Uterus (tissue), 4 donors: ENCODE measurements around the gene ARFGEF3. TPM values are rescaled to one million over a fixed set of nuclear protein-coding genes. Genes with fewer than 3 reads are reported as not detected.

Source experiments
- DNase-seq, 2 donors: peaks; one replicate each; pipeline ENCODE4 v3.0.0-alpha.2; 2019 to 2020
- H3K27ac ChIP-seq, 2 donors: fragments of 200-600 bp; sonication (generic); 1 replicate in 1 of 2; 2 replicates in 1 of 2; pipeline ENCODE4 v1.5.1; 2016 to 2018
- H3K27me3 ChIP-seq, 2 donors: fragments of 200-600 bp; sonication (generic); one replicate each; pipeline ENCODE4 v1.5.1; 2018 to 2019; ENCODE audit warnings: control low read depth in 1 of 2
- H3K36me3 ChIP-seq, 2 donors: fragments of 200-600 bp; sonication (generic); one replicate each; pipeline ENCODE4 v1.5.1; 2019; ENCODE audit warnings: control low read depth in 1 of 2
- H3K4me1 ChIP-seq, 2 donors: fragments of 200-600 bp; sonication (generic); one replicate each; pipeline ENCODE4 v1.5.1; 2018 to 2019; ENCODE audit warnings: control low read depth in 1 of 2
- H3K4me3 ChIP-seq, 2 donors: fragments of 200-600 bp; sonication (generic); 1 replicate in 1 of 2; 2 replicates in 1 of 2; pipeline ENCODE4 v1.5.1; 2018 to 2019; ENCODE audit warnings: mild to moderate bottlenecking in 1 of 2
- H3K9me3 ChIP-seq, 2 donors: fragments of 200-600 bp; sonication (generic); one replicate each; pipeline ENCODE4 v1.5.1; 2019; ENCODE audit warnings: control low read depth in 1 of 2
- CTCF ChIP-seq, 4 experiments: fragments of 200-600 bp in 2 of 4; fragments of 450-650 bp in 2 of 4; sonication (generic) in 2 of 4; IDR thresholded peaks; one replicate each; pipeline ENCODE4 v1.5.1; 2016 to 2019; ENCODE audit warnings: antibody characterized with exemption in 4 of 4, mild to moderate bottlenecking in 2 of 4, moderate library complexity in 1 of 4
- POLR2A ChIP-seq, 2 donors: fragments of 450-650 bp; IDR thresholded peaks; one replicate each; pipeline ENCODE4 v1.6.1; 2016; ENCODE audit warnings: antibody characterized with exemption in 2 of 2, mild to moderate bottlenecking in 1 of 2, moderate library complexity in 1 of 2
- intact Hi-C: fragments of 100-400 bp; cut with DNase I; formaldehyde crosslinking; loops from one replicate; pipeline ENCODE4 v1.15.1; 2023; ENCODE audit warnings: low total_unique reads
- total RNA-seq, 4 donors: library from RNA; depleted of rRNA in 3 of 4; stranded (reverse); fragments of >200 nt in 3 of 4; gene quantifications; one replicate each; pipeline versions ENCODE4 v1.1.0 to v1.2.4, GENCODE V29; 2014 to 2023
- donor health status: DM: yes; HTN: yes; CAD: no.

Gene ARFGEF3
- total RNA-seq, 4 donors from 2014 or later = 0.88 to 5.8 (median 2.4) TPM

DNA sequence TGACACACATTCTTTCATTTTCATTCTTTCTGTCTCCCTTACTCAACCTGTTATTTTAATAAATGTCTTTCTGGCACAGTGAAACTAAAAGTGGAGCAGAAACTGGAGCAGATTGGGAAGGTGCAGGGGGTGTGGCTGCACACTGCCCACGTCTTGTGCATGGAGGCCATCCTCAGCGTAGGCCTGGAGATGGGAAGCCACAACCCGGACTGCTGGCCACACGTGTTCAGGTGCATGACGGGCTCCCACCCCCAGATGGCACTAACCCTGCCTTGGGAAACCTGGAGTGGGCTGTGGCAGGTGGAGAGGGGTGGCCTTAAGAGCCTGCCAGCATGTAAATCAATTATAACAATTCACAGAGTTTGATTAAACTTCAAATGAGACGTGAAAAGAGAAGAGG lies 128.0 kb downstream of the ARFGEF3 start:
- Histone ChIP-seq H3K27ac (no peak overlapping the region), H3K4me1 (no peaks in the 10 kb centered on the region), H3K4me3 (no peak overlapping the region), H3K9me3 (no peaks in the 10 kb centered on the region), H3K36me3 (no peaks in the 10 kb centered on the region), H3K27me3 (no peaks in the 10 kb centered on the region)
- DNase-seq = no peak
- TF ChIP-seq POLR2A (IDR thresholded peaks at IDR 0.05) (no peak), CTCF (IDR thresholded peaks at IDR 0.05) (no peak)
- intact Hi-C loops = no loop called here

DNA sequence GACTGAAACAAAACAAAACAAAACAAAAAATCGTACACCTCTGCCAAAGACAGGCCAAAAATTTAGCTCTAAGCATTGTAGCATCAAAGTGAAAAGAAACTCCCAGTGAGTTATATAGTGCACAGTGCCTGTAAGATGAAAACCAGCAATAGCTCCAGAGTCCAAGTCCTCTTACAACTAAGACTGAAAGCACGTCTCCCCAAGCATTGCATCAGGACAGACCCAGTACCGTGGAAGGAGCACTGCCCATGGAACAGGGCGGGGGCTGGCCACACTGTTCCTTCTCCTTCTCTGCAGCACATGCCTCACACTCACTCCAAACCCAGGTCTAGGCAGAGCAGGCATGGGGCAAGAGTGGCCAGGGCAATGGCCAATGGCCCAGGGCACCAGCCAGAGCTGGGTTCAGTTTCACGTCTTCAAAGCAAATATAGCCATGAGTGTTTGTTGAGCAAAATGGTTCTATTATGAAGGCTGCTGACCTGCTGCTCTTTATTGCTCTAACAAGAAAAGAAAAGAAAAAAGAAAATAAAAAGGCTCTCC lies 128.8 kb downstream of the ARFGEF3 start:
- no peak overlapping the region for H3K4me3 ChIP-seq
- DNase-seq = no peak
- H3K36me3 ChIP-seq = no peaks in the 10 kb centered on the region
- no peaks in the 10 kb centered on the region for H3K4me1 ChIP-seq
- no peak for TF ChIP-seq CTCF (IDR thresholded peaks at IDR 0.05)
- no peak for TF ChIP-seq POLR2A (IDR thresholded peaks at IDR 0.05)
- no peaks in the 10 kb centered on the region for H3K9me3 ChIP-seq
- H3K27ac ChIP-seq = no peak overlapping the region
- intact Hi-C loops = no loop called here
- no peaks in the 10 kb centered on the region for H3K27me3 ChIP-seq

GRCh38 chr6:138291036-138291848 lies 129.5 kb downstream of the ARFGEF3 start:
- Histone ChIP-seq H3K27ac (no peak overlapping the region), H3K4me1 (no peaks in the 10 kb centered on the region), H3K4me3 (no peak overlapping the region), H3K36me3 (no peaks in the 10 kb centered on the region), H3K9me3 (no peaks in the 10 kb centered on the region), H3K27me3 (no peaks in the 10 kb centered on the region)
- intact Hi-C loops = no loop called here
- no peak for DNase-seq
- TF ChIP-seq CTCF (IDR thresholded peaks at IDR 0.05) = no peak
- TF ChIP-seq POLR2A (IDR thresholded peaks at IDR 0.05) = no peak

GRCh38 chr6:138291849-138292181 lies 130.1 kb downstream of the ARFGEF3 start:
- Histone ChIP-seq H3K4me3 (no peak overlapping the region), H3K4me1 (no peaks in the 10 kb centered on the region), H3K36me3 (no peaks in the 10 kb centered on the region), H3K9me3 (no peaks in the 10 kb centered on the region), H3K27ac (no peak overlapping the region), H3K27me3 (no peaks in the 10 kb centered on the region)
- DNase-seq = no peak
- intact Hi-C loops = no loop called here
- TF ChIP-seq POLR2A (IDR thresholded peaks at IDR 0.05) (no peak), CTCF (IDR thresholded peaks at IDR 0.05) (no peak)

GRCh38 chr6:138292482-138292881 lies 130.7 kb downstream of the ARFGEF3 start:
- Histone ChIP-seq H3K27me3 (no peaks in the 10 kb centered on the region), H3K4me1 (no peaks in the 10 kb centered on the region), H3K27ac (no peak overlapping the region), H3K4me3 (no peak overlapping the region), H3K9me3 (no peaks in the 10 kb centered on the region), H3K36me3 (no peaks in the 10 kb centered on the region)
- intact Hi-C loops = no loop called here
- DNase-seq = no peak
- TF ChIP-seq CTCF (IDR thresholded peaks at IDR 0.05) (no peak), POLR2A (IDR thresholded peaks at IDR 0.05) (no peak)
